Measurements from ENCODE around the gene GRB2. TPM values are rescaled to one million over a fixed set of nuclear protein-coding genes. Genes with fewer than 3 reads are reported as not detected.
"Not testable (repeated sequence)": the region's sequence is repeated elsewhere in the genome, so short reads cannot be mapped to it uniquely, and the experiment has no call there.

GRB2 gene
- total RNA-seq, 1 experiment from 2014 or later: 118 TPM

- no peak for DNase-seq (ENCODE audit: low read depth)
- in situ Hi-C loops (cut with HindIII; ENCODE audit: low pct_unique_long_range_greater_than_20kb, low sequenced_read_pairs): no loop called here
Observed at GRCh38 chr17:75366432-75366831, 39.0 kb downstream of the GRB2 start.

- no peak for DNase-seq (ENCODE audit: low read depth)
- in situ Hi-C loops (cut with HindIII; ENCODE audit: low pct_unique_long_range_greater_than_20kb, low sequenced_read_pairs): no loop called here
Observed at GRCh38 chr17:75365931-75366275, 39.6 kb downstream of the GRB2 start.

GRCh38 chr17:75365009-75365930, 40.2 kb downstream of the GRB2 start:
- in situ Hi-C loops (cut with HindIII; ENCODE audit: low pct_unique_long_range_greater_than_20kb, low sequenced_read_pairs): no loop called here
- DNase-seq (ENCODE audit: low read depth): no peak

- in situ Hi-C loops (cut with HindIII; ENCODE audit: low pct_unique_long_range_greater_than_20kb, low sequenced_read_pairs): no loop called here
- DNase-seq (ENCODE audit: low read depth): no peak
Observed at GRCh38 chr17:75364078-75364477, 41.4 kb downstream of the GRB2 start.

GRCh38 chr17:75361996-75362395, 43.5 kb downstream of the GRB2 start:
- in situ Hi-C loops (cut with HindIII; ENCODE audit: low pct_unique_long_range_greater_than_20kb, low sequenced_read_pairs): no loop called here
- DNase-seq (ENCODE audit: low read depth): no peak

GRCh38 chr17:75361344-75361743, 44.1 kb downstream of the GRB2 start:
- no peak for DNase-seq (ENCODE audit: low read depth)
- in situ Hi-C loops (cut with HindIII; ENCODE audit: low pct_unique_long_range_greater_than_20kb, low sequenced_read_pairs): no loop called here

- in situ Hi-C loops (cut with HindIII; ENCODE audit: low pct_unique_long_range_greater_than_20kb, low sequenced_read_pairs): no loop called here
- no peak for DNase-seq (ENCODE audit: low read depth)
Observed at GRCh38 chr17:75356260-75356937, 49.1 kb downstream of the GRB2 start.

GRCh38 chr17:75353176-75353575, 52.3 kb downstream of the GRB2 start:
- in situ Hi-C loops (cut with HindIII; ENCODE audit: low pct_unique_long_range_greater_than_20kb, low sequenced_read_pairs): no loop called here
- no peak for DNase-seq (ENCODE audit: low read depth)

- peak; percentile 83 for DNase-seq (ENCODE audit: low read depth)
- in situ Hi-C loops (cut with HindIII; ENCODE audit: low pct_unique_long_range_greater_than_20kb, low sequenced_read_pairs): no loop called here
Observed at GRCh38 chr17:75352079-75352569, 53.4 kb downstream of the GRB2 start.

- in situ Hi-C loops (cut with HindIII; ENCODE audit: low pct_unique_long_range_greater_than_20kb, low sequenced_read_pairs): no loop called here
- DNase-seq (ENCODE audit: low read depth): no peak
Observed at GRCh38 chr17:75350706-75351105, 54.8 kb downstream of the GRB2 start.

GRCh38 chr17:75350029-75350428, 55.4 kb downstream of the GRB2 start:
- no peak for DNase-seq (ENCODE audit: low read depth)
- in situ Hi-C loops (cut with HindIII; ENCODE audit: low pct_unique_long_range_greater_than_20kb, low sequenced_read_pairs): no loop called here

GRCh38 chr17:75349589-75349988, 55.9 kb downstream of the GRB2 start:
- in situ Hi-C loops (cut with HindIII; ENCODE audit: low pct_unique_long_range_greater_than_20kb, low sequenced_read_pairs): no loop called here
- no peak for DNase-seq (ENCODE audit: low read depth)

GRCh38 chr17:75348386-75349012, 57.0 kb downstream of the GRB2 start:
- DNase-seq (ENCODE audit: low read depth): no peak
- in situ Hi-C loops (cut with HindIII; ENCODE audit: low pct_unique_long_range_greater_than_20kb, low sequenced_read_pairs): no loop called here

- DNase-seq (ENCODE audit: low read depth): no peak
- in situ Hi-C loops (cut with HindIII; ENCODE audit: low pct_unique_long_range_greater_than_20kb, low sequenced_read_pairs): no loop called here
Observed at GRCh38 chr17:75346906-75347305, 58.6 kb downstream of the GRB2 start.

GRCh38 chr17:75346368-75346767, 59.1 kb downstream of the GRB2 start:
- in situ Hi-C loops (cut with HindIII; ENCODE audit: low pct_unique_long_range_greater_than_20kb, low sequenced_read_pairs); DNase-seq (ENCODE audit: low read depth): not testable (repeated sequence)

GRCh38 chr17:75345514-75346167, 59.8 kb downstream of the GRB2 start:
- in situ Hi-C loops (cut with HindIII; ENCODE audit: low pct_unique_long_range_greater_than_20kb, low sequenced_read_pairs): no loop called here
- no peak for DNase-seq (ENCODE audit: low read depth)

- in situ Hi-C loops (cut with HindIII; ENCODE audit: low pct_unique_long_range_greater_than_20kb, low sequenced_read_pairs): no loop called here
- no peak for DNase-seq (ENCODE audit: low read depth)
Observed at GRCh38 chr17:75344666-75345065, 60.8 kb downstream of the GRB2 start.

- in situ Hi-C loops (cut with HindIII; ENCODE audit: low pct_unique_long_range_greater_than_20kb, low sequenced_read_pairs): no loop called here
- no peak for DNase-seq (ENCODE audit: low read depth)
Observed at GRCh38 chr17:75342996-75343395, 62.5 kb downstream of the GRB2 start.

Measured in Caki2 (cell line).